Lung (tissue), 12 donors: ENCODE results near the gene CFAP61. TPM values are rescaled to one million over a fixed set of nuclear protein-coding genes. Genes with fewer than 3 reads are reported as not detected.

Experiments
- ATAC-seq: fragments of 200-7000 bp; cut with Tn5 transposase; one replicate; pipeline ENCODE4 v1.9.1; 2020; ENCODE audit warnings: moderate number of reproducible peaks; ENCODE audit not compliant: insufficient read depth, low FRiP score
- DNase-seq, 3 donors: peaks; one replicate each; pipeline ENCODE4 v3.0.0-alpha.2; 2013 to 2017
- H3K27ac ChIP-seq, 2 donors: one replicate each; pipeline ENCODE4 v1.5.1; 2013; ENCODE audit warnings: mild to moderate bottlenecking in 2 of 2, moderate library complexity in 2 of 2, control low read depth in 1 of 2, inconsistent platforms in 1 of 2, low read depth in 1 of 2, low read length in 1 of 2
- H3K27me3 ChIP-seq, 3 donors: one replicate each; pipeline ENCODE4 v1.5.1; 2013; ENCODE audit warnings: low read length in 2 of 3; ENCODE audit not compliant: control insufficient read depth in 3 of 3, insufficient read depth in 3 of 3
- H3K36me3 ChIP-seq, 4 donors: one replicate each; pipeline ENCODE4 v1.5.1; 2013; ENCODE audit warnings: low read length in 4 of 4, mild to moderate bottlenecking in 1 of 4, moderate library complexity in 1 of 4; ENCODE audit not compliant: control insufficient read depth in 4 of 4, insufficient read depth in 4 of 4
- H3K4me1 ChIP-seq, 5 donors: one replicate each; pipeline ENCODE4 v1.5.1; 2013; ENCODE audit warnings: low read length in 5 of 5, mild to moderate bottlenecking in 2 of 5, moderate library complexity in 1 of 5; ENCODE audit not compliant: control insufficient read depth in 5 of 5, insufficient read depth in 5 of 5
- H3K4me3 ChIP-seq: one replicate; pipeline ENCODE4 v1.5.1; 2013; ENCODE audit warnings: mild to moderate bottlenecking, control low read depth, moderate library complexity
- H3K9ac ChIP-seq, 2 donors: one replicate each; pipeline ENCODE4 v1.5.1; 2013; ENCODE audit warnings: low read length in 2 of 2, control low read depth in 1 of 2; ENCODE audit not compliant: insufficient read depth in 1 of 2
- H3K9me3 ChIP-seq, 4 donors: one replicate each; pipeline ENCODE4 v1.5.1; 2013; ENCODE audit warnings: low read length in 3 of 4, mild to moderate bottlenecking in 1 of 4, moderate library complexity in 1 of 4; ENCODE audit not compliant: control insufficient read depth in 4 of 4, insufficient read depth in 3 of 4
- CTCF ChIP-seq: IDR thresholded peaks from 2 replicates; pipeline ENCODE4 v1.5.1; 2012; ENCODE audit warnings: mild to moderate bottlenecking; ENCODE audit errors: control extremely low read depth, extremely low read depth
- WGBS, 2 donors: extraction: QIAGEN DNeasy Blood & Tissue Kit; methylation state at CpG; one replicate each; pipeline ENCODE4 v1.1.7; 2013; 5-methylcytosine and 5-hydroxymethylcytosine counted together
- polyA plus RNA-seq, 2 donors: library from polyadenylated mRNA; stranded (reverse); fragments of 200-250 nt; gene quantifications; one replicate each; pipeline ENCODE4 v1.2.1, GENCODE V29; 2013
- total RNA-seq, 2 donors: library from RNA; depleted of rRNA in 1 of 2; stranded (reverse); fragments of >200 nt in 1 of 2; gene quantifications; one replicate each; pipeline ENCODE4 v1.2.1, GENCODE V29; 2014 to 2021
- donor health status: control.
- donor health status: control.
- donor health status: Bipolar disorder and iron deficiency.
- donor health status: healthy.
- donor health status: DM: yes; HTN: yes; CAD: no.

The CFAP61 gene
- total and polyA plus RNA-seq, 4 donors = 2.0 to 15.4 (median 6.5) TPM

GRCh38 chr20:20334489-20334888 lies 282.2 kb downstream of the CFAP61 start:
- TF ChIP-seq CTCF = no peak
- no peak overlapping the region for H3K4me3 ChIP-seq
- peaks cover 0 to 4% (median 2%) of the 10 kb centered on the region in 4 donors for H3K9me3 ChIP-seq
- 28 to 47% methylated on average over 5 of the region's 5 CpGs for WGBS, 2 donors
- no peak overlapping the region for H3K27ac ChIP-seq
- no peaks in the 10 kb centered on the region for H3K27me3 ChIP-seq
- H3K9ac ChIP-seq = no peak overlapping the region
- no peaks in the 10 kb centered on the region for H3K4me1 ChIP-seq
- ATAC-seq (no peak), DNase-seq (peak in 1 of 3 donors; percentile 32)
- H3K36me3 ChIP-seq = no peaks in the 10 kb centered on the region

GRCh38 chr20:20338133-20338730 lies 285.9 kb downstream of the CFAP61 start:
- no peak overlapping the region for H3K4me3 ChIP-seq
- peaks cover 0 to 4% (median 1%) of the 10 kb centered on the region in 4 donors for H3K9me3 ChIP-seq
- WGBS, 2 donors = 92 to 94% methylated on average over 14 of the region's 14 CpGs
- no peaks in the 10 kb centered on the region for H3K27me3 ChIP-seq
- H3K4me1 ChIP-seq = no peaks in the 10 kb centered on the region
- no peak for TF ChIP-seq CTCF
- H3K36me3 ChIP-seq = no peaks in the 10 kb centered on the region
- H3K27ac ChIP-seq = no peak overlapping the region
- no peak overlapping the region for H3K9ac ChIP-seq
- ATAC-seq (no peak), DNase-seq (no peak)

GRCh38 chr20:20340443-20340842 lies 288.1 kb downstream of the CFAP61 start:
- H3K36me3 ChIP-seq = no peaks in the 10 kb centered on the region
- DNase-seq = no peak
- no peak overlapping the region for H3K27ac ChIP-seq
- ATAC-seq = no peak
- H3K27me3 ChIP-seq = no peaks in the 10 kb centered on the region
- H3K4me3 ChIP-seq = no peak overlapping the region
- H3K9me3 ChIP-seq = peaks cover 0 to 3% (median under 1%) of the 10 kb centered on the region in 4 donors
- 91 to 96% methylated on average over 16 of the region's 16 CpGs for WGBS, 2 donors
- H3K9ac ChIP-seq = no peak overlapping the region
- no peaks in the 10 kb centered on the region for H3K4me1 ChIP-seq
- TF ChIP-seq CTCF = no peak

- DNase-seq = no peak
- 73 to 90% methylated on average over 4 of the region's 4 CpGs for WGBS, 2 donors
- H3K36me3 ChIP-seq = no peaks in the 10 kb centered on the region
- no peaks in the 10 kb centered on the region for H3K27me3 ChIP-seq
- peaks cover 0 to 3% (median 0%) of the 10 kb centered on the region in 4 donors for H3K9me3 ChIP-seq
- ATAC-seq = no peak
- no peaks in the 10 kb centered on the region for H3K4me1 ChIP-seq
- H3K9ac ChIP-seq = no peak overlapping the region
- no peak for TF ChIP-seq CTCF
- no peak overlapping the region for H3K4me3 ChIP-seq
- H3K27ac ChIP-seq = no peak overlapping the region
Observed at GRCh38 chr20:20341371-20341770, 289.0 kb downstream of the CFAP61 start.
